Measurements from ENCODE around the gene OR2A2. TPM values are rescaled to one million over a fixed set of nuclear protein-coding genes. Genes with fewer than 3 reads are reported as not detected.

The OR2A2 gene
- total RNA-seq, 2 experiments from 2014 or later, result not detected

- ATAC-seq (ENCODE audit: poor library complexity), result no peak
- H3K36me3 ChIP-seq (ENCODE audit: insufficient read depth, low read length), result no peaks in the 10 kb centered on the region
- no peaks in the 10 kb centered on the region for H3K4me1 ChIP-seq (ENCODE audit: insufficient read depth, low read length)
- H3K9me3 Mint-ChIP-seq, result peaks cover 16% of the 10 kb centered on the region
- no peaks in the 10 kb centered on the region for H3K4me1 Mint-ChIP-seq (ENCODE audit: low read depth)
- intact Hi-C loops (cut with DNase I, micrococcal nuclease), result no loop called here
- TF ChIP-seq, protein P1, sequence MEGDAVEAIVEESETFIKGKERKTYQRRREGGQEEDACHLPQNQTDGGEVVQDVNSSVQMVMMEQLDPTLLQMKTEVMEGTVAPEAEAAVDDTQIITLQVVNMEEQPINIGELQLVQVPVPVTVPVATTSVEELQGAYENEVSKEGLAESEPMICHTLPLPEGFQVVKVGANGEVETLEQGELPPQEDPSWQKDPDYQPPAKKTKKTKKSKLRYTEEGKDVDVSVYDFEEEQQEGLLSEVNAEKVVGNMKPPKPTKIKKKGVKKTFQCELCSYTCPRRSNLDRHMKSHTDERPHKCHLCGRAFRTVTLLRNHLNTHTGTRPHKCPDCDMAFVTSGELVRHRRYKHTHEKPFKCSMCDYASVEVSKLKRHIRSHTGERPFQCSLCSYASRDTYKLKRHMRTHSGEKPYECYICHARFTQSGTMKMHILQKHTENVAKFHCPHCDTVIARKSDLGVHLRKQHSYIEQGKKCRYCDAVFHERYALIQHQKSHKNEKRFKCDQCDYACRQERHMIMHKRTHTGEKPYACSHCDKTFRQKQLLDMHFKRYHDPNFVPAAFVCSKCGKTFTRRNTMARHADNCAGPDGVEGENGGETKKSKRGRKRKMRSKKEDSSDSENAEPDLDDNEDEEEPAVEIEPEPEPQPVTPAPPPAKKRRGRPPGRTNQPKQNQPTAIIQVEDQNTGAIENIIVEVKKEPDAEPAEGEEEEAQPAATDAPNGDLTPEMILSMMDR (IDR thresholded peaks at IDR 0.05), result no peak
- H3K27me3 ChIP-seq (ENCODE audit: control insufficient read depth in 1 of 2, insufficient read depth in 2 of 2, low read length in 2 of 2), result no peaks in the 10 kb centered on the region
- DNase-seq, result no peak
- POLR2A ChIA-PET, result no interaction called here
- H3K4me3 Mint-ChIP-seq, result no peak overlapping the region
- peaks cover 5% of the 10 kb centered on the region for H3K27me3 Mint-ChIP-seq
- H3K27ac ChIP-seq (ENCODE audit: low read depth in 1 of 2, low read length in 2 of 2), result no peak overlapping the region
- peaks cover 8 to 24% of the 10 kb centered on the region in 2 experiments for H3K9me3 ChIP-seq (ENCODE audit: control insufficient read depth in 1 of 2, insufficient read depth in 1 of 2, low read length in 2 of 2)
- CTCF ChIA-PET, result no interaction called here
- H3K4me3 ChIP-seq (ENCODE audit: low read length), result no peak overlapping the region
- no peak overlapping the region for H3K27ac Mint-ChIP-seq
- H3K36me3 Mint-ChIP-seq (ENCODE audit: low read depth), result peaks cover 6% of the 10 kb centered on the region
These were observed 35.0 kb downstream of the OR2A2 start for GRCh38 chr7:144144426-144144825.

GRCh38 chr7:144148224-144148827, 38.9 kb downstream of the OR2A2 start:
- H3K36me3 ChIP-seq (ENCODE audit: insufficient read depth, low read length), result no peaks in the 10 kb centered on the region
- H3K9me3 ChIP-seq (ENCODE audit: control insufficient read depth in 1 of 2, insufficient read depth in 1 of 2, low read length in 2 of 2), result peaks cover 8 to 35% of the 10 kb centered on the region in 2 experiments
- H3K4me3 Mint-ChIP-seq, result no peak overlapping the region
- H3K27ac Mint-ChIP-seq, result no peak overlapping the region
- H3K4me1 ChIP-seq (ENCODE audit: insufficient read depth, low read length), result no peaks in the 10 kb centered on the region
- intact Hi-C loops (cut with DNase I, micrococcal nuclease), result no loop called here
- ChIA-PET CTCF (interaction anchor here (1.8 kb wide), 1 partner anchor 20 kb away, joined by 4 read pairs; no protein-coding TSS in a partner anchor), POLR2A (no interaction called here)
- ATAC-seq (ENCODE audit: poor library complexity), result no peak
- H3K27me3 Mint-ChIP-seq, result peaks cover 26% of the 10 kb centered on the region
- H3K4me3 ChIP-seq (ENCODE audit: low read length), result no peak overlapping the region
- no peaks in the 10 kb centered on the region for H3K4me1 Mint-ChIP-seq (ENCODE audit: low read depth)
- TF ChIP-seq, protein P1 (IDR thresholded peaks at IDR 0.05), result no peak
- H3K9me3 Mint-ChIP-seq, result peaks cover 19% of the 10 kb centered on the region
- no peaks in the 10 kb centered on the region for H3K27me3 ChIP-seq (ENCODE audit: control insufficient read depth in 1 of 2, insufficient read depth in 2 of 2, low read length in 2 of 2)
- H3K36me3 Mint-ChIP-seq (ENCODE audit: low read depth), result peaks cover 6% of the 10 kb centered on the region
- no peak for DNase-seq
- no peak overlapping the region for H3K27ac ChIP-seq (ENCODE audit: low read depth in 1 of 2, low read length in 2 of 2)

GRCh38 chr7:144158861-144159260, 49.5 kb downstream of the OR2A2 start:
- intact Hi-C loops (cut with DNase I, micrococcal nuclease), result no loop called here
- ATAC-seq (ENCODE audit: poor library complexity) (no peak), DNase-seq (no peak)
- H3K27ac ChIP-seq (ENCODE audit: low read depth in 1 of 2, low read length in 2 of 2), result no peak overlapping the region
- ChIA-PET POLR2A (no interaction called here), CTCF (no interaction called here)
- TF ChIP-seq, protein P1 (IDR thresholded peaks at IDR 0.05), result no peak
- H3K4me3 ChIP-seq (ENCODE audit: low read length), result no peak overlapping the region
- H3K4me1 ChIP-seq (ENCODE audit: insufficient read depth, low read length), result no peaks in the 10 kb centered on the region
- Mint-ChIP-seq H3K9me3 (no peaks in the 10 kb centered on the region), H3K4me3 (no peak overlapping the region), H3K36me3 (ENCODE audit: low read depth) (no peaks in the 10 kb centered on the region), H3K4me1 (ENCODE audit: low read depth) (no peaks in the 10 kb centered on the region), H3K27me3 (peaks cover 27% of the 10 kb centered on the region), H3K27ac (no peak overlapping the region)
- no peaks in the 10 kb centered on the region for H3K9me3 ChIP-seq (ENCODE audit: control insufficient read depth in 1 of 2, insufficient read depth in 1 of 2, low read length in 2 of 2)
- H3K27me3 ChIP-seq (ENCODE audit: control insufficient read depth in 1 of 2, insufficient read depth in 2 of 2, low read length in 2 of 2), result no peaks in the 10 kb centered on the region
- no peaks in the 10 kb centered on the region for H3K36me3 ChIP-seq (ENCODE audit: insufficient read depth, low read length)

Other genes starting within 250 kb of the OR2A2 start
- 1 to 10 TPM; 7.7 to 8.6 TPM for gene TCAF1, start 207.4 kb upstream of the OR2A2 start, total RNA-seq
- gene OR2F2, start 174.3 kb upstream of the OR2A2 start, total RNA-seq, result not detected
- not detected for gene OR2F1, start 154.7 kb upstream of the OR2A2 start, total RNA-seq
- gene OR6B1, start 109.3 kb upstream of the OR2A2 start, total RNA-seq, result not detected
- gene OR2A5, start 60.6 kb upstream of the OR2A2 start, total RNA-seq, result not detected
- gene OR2A25, start 39.8 kb upstream of the OR2A2 start, total RNA-seq, result not detected
- gene OR2A12, start 23.3 kb upstream of the OR2A2 start, total RNA-seq, result not detected
- gene OR2A14, start 13.6 kb downstream of the OR2A2 start, total RNA-seq, result not detected
- 1 to 10 TPM in 1 of 2 experiments, under 1 TPM in 1; 0.95 to 1.2 TPM for gene CTAGE4, start 73.9 kb downstream of the OR2A2 start, total RNA-seq
- gene ARHGEF35, start 86.2 kb downstream of the OR2A2 start, total RNA-seq, result 1 to 10 TPM; 2.0 to 3.2 TPM
- not detected for gene OR2A42, start 130.0 kb downstream of the OR2A2 start, total RNA-seq
- gene OR2A7, start 155.2 kb downstream of the OR2A2 start, total RNA-seq, result 1 to 10 TPM; 5.4 to 5.6 TPM
- under 1 TPM; 0.17 to 0.30 TPM for gene CTAGE8, start 159.7 kb downstream of the OR2A2 start, total RNA-seq
- under 1 TPM; 0.11 to 0.19 TPM for gene OR2A1, start 202.8 kb downstream of the OR2A2 start, total RNA-seq
- gene ARHGEF5, start 245.8 kb downstream of the OR2A2 start, total RNA-seq, result 1 to 10 TPM; 7.9 to 9.0 TPM